Measurements from ENCODE around the gene GLDN. TPM values are rescaled to one million over a fixed set of nuclear protein-coding genes. Genes with fewer than 3 reads are reported as not detected.
"Not testable (repeated sequence)": the region's sequence is repeated elsewhere in the genome, so short reads cannot be mapped to it uniquely, and the experiment has no call there.

Gene GLDN
- total RNA-seq, 4 donors from 2014 or later = 25.1 to 51.7 (median 30.7) TPM

DNA sequence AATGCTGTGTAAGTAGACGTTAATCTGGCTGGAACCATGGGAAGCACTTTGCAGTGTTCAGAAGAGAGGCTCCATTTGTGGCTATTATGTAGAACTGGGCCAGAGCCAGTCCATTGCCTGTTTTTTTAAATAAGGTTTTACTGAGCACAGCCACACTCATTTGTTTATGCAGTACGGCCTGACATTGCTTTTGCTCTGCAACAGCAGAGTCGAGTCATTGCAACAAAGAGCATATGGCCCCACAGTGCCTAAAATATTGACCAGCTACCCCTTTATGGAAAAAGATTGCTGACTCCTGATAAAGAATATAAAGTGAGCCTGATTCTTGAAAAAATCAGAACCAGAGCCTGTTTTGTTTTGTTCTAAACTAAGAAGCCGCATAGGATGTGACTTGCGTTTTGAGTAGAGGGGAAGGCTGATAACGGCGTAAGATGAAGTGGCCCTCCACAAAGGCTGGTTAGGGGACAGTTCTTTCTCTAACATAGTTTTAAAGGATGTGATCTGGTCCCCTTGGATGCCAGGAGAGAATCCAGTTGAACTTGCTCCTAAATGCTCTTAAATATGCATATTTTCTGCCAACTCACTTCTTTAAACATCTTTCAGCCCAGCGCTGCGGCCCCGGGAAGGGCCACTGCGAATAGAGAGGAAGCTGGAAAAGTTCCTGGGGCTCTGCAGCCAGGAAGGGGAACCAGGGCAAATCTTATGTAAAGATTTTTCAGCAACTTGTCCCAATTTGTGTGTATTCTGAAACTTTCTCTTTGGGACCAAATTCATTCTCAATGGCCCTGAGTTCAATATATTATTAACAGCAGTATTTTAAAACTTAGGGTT lies 64.5 kb downstream of the GLDN start:
- TF ChIP-seq CTCF (IDR thresholded peaks at IDR 0.05) = no peak
- ATAC-seq (ENCODE audit: low FRiP score) (no peak), DNase-seq (ENCODE audit: low spot score) (no peak)

DNA sequence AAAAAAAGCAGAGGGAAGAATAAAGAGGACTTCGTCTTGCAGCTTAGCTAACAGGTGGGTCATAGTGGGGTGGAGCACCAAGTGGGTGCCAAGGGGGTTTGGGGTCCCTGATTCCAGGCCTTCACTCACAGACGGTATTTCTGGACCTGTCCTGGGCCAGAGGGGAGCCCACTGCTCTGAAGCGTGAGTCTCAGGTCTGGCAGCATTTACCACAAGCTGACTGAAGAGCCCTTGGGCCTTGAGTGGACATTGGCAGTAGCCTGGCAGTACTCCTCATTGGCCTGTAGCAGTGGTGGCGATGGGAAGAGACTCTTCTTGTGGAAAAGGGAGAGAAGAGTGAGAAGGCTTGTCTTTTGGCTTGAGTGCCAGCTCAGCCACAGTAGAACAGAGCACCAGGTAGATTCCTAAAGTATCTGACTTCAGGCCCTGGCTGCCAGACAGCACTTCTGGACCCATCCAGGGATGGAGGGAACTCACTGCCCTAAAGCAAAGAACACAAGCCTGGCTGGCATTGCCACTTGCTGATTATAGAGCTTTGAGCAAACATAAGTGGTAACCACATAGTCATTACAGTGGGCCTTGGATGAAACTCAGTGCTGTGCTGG lies 72.9 kb downstream of the GLDN start:
- DNase-seq (ENCODE audit: low spot score) (no peak), ATAC-seq (ENCODE audit: low FRiP score) (no peak)
- TF ChIP-seq CTCF (IDR thresholded peaks at IDR 0.05) = no peak

DNA sequence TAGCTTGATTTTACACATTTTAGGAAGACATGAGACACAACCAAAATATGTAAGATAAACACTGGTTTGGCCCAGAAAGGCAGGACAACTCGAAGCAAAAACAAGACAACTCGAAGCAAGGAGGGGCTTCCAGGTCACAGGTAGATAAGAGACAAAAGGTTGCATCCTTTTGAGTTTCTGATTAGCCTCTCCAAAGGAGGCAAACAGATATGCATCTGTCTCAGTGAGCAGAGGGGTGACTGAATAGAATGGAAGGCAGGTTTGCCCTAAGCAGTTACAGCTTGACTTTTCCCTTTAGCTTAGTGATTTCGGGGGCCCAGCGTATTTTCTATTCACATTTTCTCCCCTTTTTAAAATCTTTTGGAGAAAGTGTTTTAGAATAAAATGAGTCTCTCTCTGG lies 74.7 kb downstream of the GLDN start:
- no peak for DNase-seq (ENCODE audit: low spot score)

GRCh38 chr15:51423040-51423439 lies 81.6 kb downstream of the GLDN start:
- not testable (repeated sequence) for DNase-seq (ENCODE audit: low spot score); ATAC-seq (ENCODE audit: low FRiP score)

More for the DNA sequence above, 74.7 kb downstream of the GLDN start:
- TF ChIP-seq CTCF (IDR thresholded peaks at IDR 0.05) = no peak
- ATAC-seq (ENCODE audit: low FRiP score) = no peak

GRCh38 chr15:51424780-51425179 lies 83.3 kb downstream of the GLDN start:
- no peak for ATAC-seq (ENCODE audit: low FRiP score)
- no peak for DNase-seq (ENCODE audit: low spot score)
- no peak for TF ChIP-seq CTCF (IDR thresholded peaks at IDR 0.05)

DNA sequence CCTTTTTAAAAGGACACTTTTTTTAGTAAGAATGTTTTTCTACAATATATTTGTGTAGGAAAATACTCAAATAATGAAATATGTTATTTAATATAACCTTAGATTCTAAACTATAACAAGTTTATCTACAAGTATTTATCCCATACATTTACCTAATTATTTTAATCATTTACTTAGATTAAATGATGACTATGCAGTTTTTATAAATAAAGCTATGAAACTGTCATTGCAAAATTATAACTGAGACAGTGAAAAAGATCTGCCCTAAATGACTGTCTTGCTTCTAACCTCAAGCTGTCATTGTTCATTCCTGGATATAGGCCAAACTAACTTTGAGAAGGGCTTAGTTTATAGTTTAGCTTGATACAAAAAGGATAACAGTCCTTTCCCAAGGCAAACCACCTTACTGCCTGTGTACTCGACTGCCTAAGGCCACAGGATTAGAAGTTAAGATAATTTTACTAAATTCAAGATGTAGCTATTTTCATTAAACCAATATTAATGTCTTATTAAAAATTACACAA lies 84.1 kb downstream of the GLDN start:
- no peak for DNase-seq (ENCODE audit: low spot score)
- no peak for TF ChIP-seq CTCF (IDR thresholded peaks at IDR 0.05)
- ATAC-seq (ENCODE audit: low FRiP score) = no peak

DNA sequence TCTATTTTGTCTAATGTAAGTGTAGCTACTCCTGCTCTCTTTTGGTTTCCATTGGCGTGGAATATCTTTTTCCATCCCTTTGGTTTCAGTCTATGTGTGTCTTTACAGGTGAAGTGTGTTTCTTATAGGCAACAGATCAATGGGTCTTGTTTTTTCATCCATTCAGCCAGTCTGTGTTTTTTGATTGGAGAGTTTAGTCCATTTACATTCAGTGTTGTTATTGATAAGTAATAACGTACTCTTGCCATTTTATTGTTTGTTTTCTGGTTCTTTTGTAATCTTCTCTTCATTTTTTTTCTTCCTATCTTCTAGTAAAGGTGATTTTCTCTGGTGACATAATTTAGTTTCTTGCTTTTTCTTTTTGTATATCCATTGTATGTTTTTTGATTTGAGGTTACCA lies 97.1 kb downstream of the GLDN start:
- ATAC-seq (ENCODE audit: low FRiP score) = no peak
- DNase-seq (ENCODE audit: low spot score) = no peak
- TF ChIP-seq CTCF (IDR thresholded peaks at IDR 0.05) = no peak

All from omental fat pad (tissue), 4 donors.